ENCODE results near the gene TEKT5. TPM values are rescaled to one million over a fixed set of nuclear protein-coding genes. Genes with fewer than 3 reads are reported as not detected.

TEKT5 gene
- total RNA-seq, 2 donors from 2014 or later, result 0.31 TPM; not detected in 1

DNA sequence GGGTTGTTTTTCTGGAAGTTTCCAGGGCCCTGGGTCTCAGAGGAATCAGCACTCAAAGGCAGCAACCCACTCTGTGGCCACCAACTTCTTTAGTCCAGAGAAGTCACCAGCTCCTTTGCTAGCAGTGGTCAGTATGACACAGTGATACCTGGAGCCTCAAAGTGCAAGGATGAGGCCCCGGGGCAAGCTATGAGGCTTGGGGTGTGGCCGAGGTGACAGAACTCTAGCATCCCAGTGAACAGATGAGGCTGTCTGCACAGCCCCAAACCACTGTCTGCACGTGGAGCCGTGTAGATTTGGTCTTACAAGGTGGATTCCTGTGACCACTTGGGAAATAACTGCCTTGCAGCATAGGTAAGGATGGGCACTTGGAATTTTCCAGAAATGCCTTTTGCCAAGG lies 24.9 kb downstream of the TEKT5 start:
- H3K4me1 ChIP-seq (ENCODE audit: control insufficient read depth, insufficient read depth, low read length), result no peaks in the 10 kb centered on the region
- H3K9me3 ChIP-seq (ENCODE audit: control insufficient read depth, low read length), result no peaks in the 10 kb centered on the region
- no peaks in the 10 kb centered on the region for H3K36me3 ChIP-seq (ENCODE audit: control insufficient read depth, insufficient read depth, low read length)
- Mint-ChIP-seq H3K4me1 (peaks cover 2% of the 10 kb centered on the region), H3K36me3 (ENCODE audit: low read depth) (no peaks in the 10 kb centered on the region), H3K9me3 (no peaks in the 10 kb centered on the region), H3K27ac (no peak overlapping the region), H3K4me3 (no peak overlapping the region), H3K27me3 (ENCODE audit: insufficient read depth) (no peaks in the 10 kb centered on the region)
- H3K4me3 ChIP-seq (ENCODE audit: low read length), result no peak overlapping the region
- H3K27ac ChIP-seq (ENCODE audit: low read depth, low read length), result no peak overlapping the region
- TF ChIP-seq, protein P1, sequence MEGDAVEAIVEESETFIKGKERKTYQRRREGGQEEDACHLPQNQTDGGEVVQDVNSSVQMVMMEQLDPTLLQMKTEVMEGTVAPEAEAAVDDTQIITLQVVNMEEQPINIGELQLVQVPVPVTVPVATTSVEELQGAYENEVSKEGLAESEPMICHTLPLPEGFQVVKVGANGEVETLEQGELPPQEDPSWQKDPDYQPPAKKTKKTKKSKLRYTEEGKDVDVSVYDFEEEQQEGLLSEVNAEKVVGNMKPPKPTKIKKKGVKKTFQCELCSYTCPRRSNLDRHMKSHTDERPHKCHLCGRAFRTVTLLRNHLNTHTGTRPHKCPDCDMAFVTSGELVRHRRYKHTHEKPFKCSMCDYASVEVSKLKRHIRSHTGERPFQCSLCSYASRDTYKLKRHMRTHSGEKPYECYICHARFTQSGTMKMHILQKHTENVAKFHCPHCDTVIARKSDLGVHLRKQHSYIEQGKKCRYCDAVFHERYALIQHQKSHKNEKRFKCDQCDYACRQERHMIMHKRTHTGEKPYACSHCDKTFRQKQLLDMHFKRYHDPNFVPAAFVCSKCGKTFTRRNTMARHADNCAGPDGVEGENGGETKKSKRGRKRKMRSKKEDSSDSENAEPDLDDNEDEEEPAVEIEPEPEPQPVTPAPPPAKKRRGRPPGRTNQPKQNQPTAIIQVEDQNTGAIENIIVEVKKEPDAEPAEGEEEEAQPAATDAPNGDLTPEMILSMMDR (conservative IDR thresholded peaks at IDR 0.05), result no peak
- WGBS, 2 experiments (ENCODE audit: insufficient coverage in 1 of 2, insufficient read length in 1 of 2), result 94 to 96% methylated on average over 4 of the region's 4 CpGs
- no peaks in the 10 kb centered on the region for H3K27me3 ChIP-seq (ENCODE audit: control insufficient read depth, insufficient read depth, low read length, poor library complexity, severe bottlenecking)
- no peak overlapping the region for H3K9ac ChIP-seq (ENCODE audit: extremely low read depth, low read length, poor library complexity, severe bottlenecking)
- DNase-seq, result no peak

- no peaks in the 10 kb centered on the region for H3K36me3 Mint-ChIP-seq (ENCODE audit: low read depth)
- Histone ChIP-seq H3K9me3 (ENCODE audit: control insufficient read depth, low read length) (no peaks in the 10 kb centered on the region), H3K4me3 (ENCODE audit: low read length) (no peak overlapping the region), H3K27me3 (ENCODE audit: control insufficient read depth, insufficient read depth, low read length, poor library complexity, severe bottlenecking) (no peaks in the 10 kb centered on the region), H3K36me3 (ENCODE audit: control insufficient read depth, insufficient read depth, low read length) (no peaks in the 10 kb centered on the region), H3K4me1 (ENCODE audit: control insufficient read depth, insufficient read depth, low read length) (no peaks in the 10 kb centered on the region), H3K27ac (ENCODE audit: low read depth, low read length) (no peak overlapping the region), H3K9ac (ENCODE audit: extremely low read depth, low read length, poor library complexity, severe bottlenecking) (no peak overlapping the region)
- peak; percentile 85 for DNase-seq
- no peak overlapping the region for H3K27ac Mint-ChIP-seq
- peaks cover 2% of the 10 kb centered on the region for H3K4me1 Mint-ChIP-seq
- H3K4me3 Mint-ChIP-seq, result no peak overlapping the region
- WGBS, 2 experiments (ENCODE audit: insufficient coverage in 1 of 2, insufficient read length in 1 of 2), result 70 to 75% methylated on average over 6 to 8 of the region's 8 CpGs
- H3K9me3 Mint-ChIP-seq, result no peaks in the 10 kb centered on the region
- H3K27me3 Mint-ChIP-seq (ENCODE audit: insufficient read depth), result no peaks in the 10 kb centered on the region
- TF ChIP-seq, protein P1 (conservative IDR thresholded peaks at IDR 0.05), result peak; percentile 82
Measured at GRCh38 chr16:10668322-10669045, 26.2 kb downstream of the TEKT5 start.

- no peak overlapping the region for H3K4me3 Mint-ChIP-seq
- Histone ChIP-seq H3K27ac (ENCODE audit: low read depth, low read length) (no peak overlapping the region), H3K4me3 (ENCODE audit: low read length) (no peak overlapping the region), H3K9ac (ENCODE audit: extremely low read depth, low read length, poor library complexity, severe bottlenecking) (no peak overlapping the region), H3K9me3 (ENCODE audit: control insufficient read depth, low read length) (no peaks in the 10 kb centered on the region), H3K36me3 (ENCODE audit: control insufficient read depth, insufficient read depth, low read length) (no peaks in the 10 kb centered on the region), H3K4me1 (ENCODE audit: control insufficient read depth, insufficient read depth, low read length) (no peaks in the 10 kb centered on the region), H3K27me3 (ENCODE audit: control insufficient read depth, insufficient read depth, low read length, poor library complexity, severe bottlenecking) (no peaks in the 10 kb centered on the region)
- TF ChIP-seq, protein P1 (conservative IDR thresholded peaks at IDR 0.05), result no peak
- no peaks in the 10 kb centered on the region for H3K36me3 Mint-ChIP-seq (ENCODE audit: low read depth)
- H3K27ac Mint-ChIP-seq, result no peak overlapping the region
- H3K27me3 Mint-ChIP-seq (ENCODE audit: insufficient read depth), result peaks cover 2% of the 10 kb centered on the region
- peaks cover 9% of the 10 kb centered on the region for H3K9me3 Mint-ChIP-seq
- no peak for DNase-seq
- WGBS, 2 experiments (ENCODE audit: insufficient coverage in 1 of 2, insufficient read length in 1 of 2), result 93% methylated on average over 8 of the region's 8 CpGs
- H3K4me1 Mint-ChIP-seq, result peaks cover 2% of the 10 kb centered on the region
Measured at GRCh38 chr16:10667239-10667638, 27.5 kb downstream of the TEKT5 start.

Measured in endodermal cell (in vitro differentiated cells).